Measurements from ENCODE around the gene KRTAP5-6. TPM values are rescaled to one million over a fixed set of nuclear protein-coding genes. Genes with fewer than 3 reads are reported as not detected.

Gene KRTAP5-6, protein sequence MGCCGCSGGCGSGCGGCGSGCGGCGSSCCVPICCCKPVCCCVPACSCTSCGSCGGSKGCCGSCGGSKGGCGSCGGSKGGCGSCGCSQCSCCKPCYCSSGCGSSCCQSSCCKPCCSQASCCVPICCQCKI
- not detected for total RNA-seq
- polyA plus RNA-seq: not detected
- long read RNA-seq, donor 1: 0 reads
- long read RNA-seq, donor 2: 0 reads
- long read RNA-seq, donor 3: 0 reads
- long read RNA-seq, donor 4: 0 reads
- long read RNA-seq, donor 5: 0 reads
- long read RNA-seq, donor 6: 0 reads
- long read RNA-seq, donor 7: 0 reads
- long read RNA-seq, donor 8: 0 reads
- long read RNA-seq, donor 9: 0 reads
- long read RNA-seq, donor 10: 0 reads

DNA sequence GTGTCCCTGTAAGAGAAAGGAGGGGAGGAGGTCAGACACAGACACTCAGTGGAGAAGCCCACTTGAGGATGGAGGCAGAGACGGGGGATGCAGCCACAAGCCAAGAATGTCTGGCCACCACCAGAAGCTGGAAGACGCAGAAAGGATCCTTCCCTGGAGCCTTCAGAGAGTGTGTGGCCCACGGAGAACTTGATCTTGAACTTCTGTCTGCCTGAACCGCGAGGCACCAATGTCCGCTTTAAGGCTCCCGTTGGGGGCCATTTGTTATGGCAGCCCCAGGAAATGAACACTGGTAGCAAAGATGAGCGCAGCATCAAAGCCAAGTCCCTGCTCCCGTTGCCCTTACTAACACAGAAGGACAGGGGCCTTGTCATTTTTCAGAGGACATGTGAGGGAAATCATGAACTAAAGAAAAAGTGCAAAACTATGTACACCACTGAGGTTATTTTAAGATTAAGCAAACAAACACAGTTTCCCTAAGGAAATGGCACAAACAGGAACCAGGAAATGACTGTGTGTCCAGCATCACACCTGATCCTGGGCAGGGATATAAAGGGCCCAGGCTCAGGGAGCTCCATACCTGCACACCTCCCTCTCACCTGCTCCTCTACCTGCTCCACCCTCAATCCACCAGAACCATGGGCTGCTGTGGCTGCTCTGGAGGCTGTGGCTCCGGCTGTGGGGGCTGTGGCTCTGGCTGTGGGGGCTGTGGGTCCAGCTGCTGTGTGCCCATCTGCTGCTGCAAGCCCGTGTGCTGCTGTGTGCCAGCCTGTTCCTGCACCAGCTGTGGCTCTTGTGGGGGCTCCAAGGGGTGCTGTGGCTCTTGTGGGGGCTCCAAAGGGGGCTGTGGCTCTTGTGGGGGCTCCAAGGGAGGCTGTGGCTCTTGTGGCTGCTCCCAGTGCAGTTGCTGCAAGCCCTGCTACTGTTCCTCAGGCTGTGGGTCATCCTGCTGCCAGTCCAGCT, at the start of gene KRTAP5-6:
Gene KRTAP5-6 (plus strand): TSS at position 588 of the 963 bp plus-strand sequence. CDS start 51 bp downstream, at position 639.
- Histone ChIP-seq H3K36me3 (no peaks in the 10 kb centered on the region), H3K27ac (no peak within 1 kb of the TSS), H3K9me3 (no peaks in the 10 kb centered on the region), H3K4me1 (peaks cover 12 to 16% (median 14%) of the 10 kb centered on the region in 4 donors), H3K27me3 (peaks cover 0 to 34% (median 0%) of the 10 kb centered on the region in 3 donors), H3K4me3 (no peak within 1 kb of the TSS)
- TF ChIP-seq, protein P1, sequence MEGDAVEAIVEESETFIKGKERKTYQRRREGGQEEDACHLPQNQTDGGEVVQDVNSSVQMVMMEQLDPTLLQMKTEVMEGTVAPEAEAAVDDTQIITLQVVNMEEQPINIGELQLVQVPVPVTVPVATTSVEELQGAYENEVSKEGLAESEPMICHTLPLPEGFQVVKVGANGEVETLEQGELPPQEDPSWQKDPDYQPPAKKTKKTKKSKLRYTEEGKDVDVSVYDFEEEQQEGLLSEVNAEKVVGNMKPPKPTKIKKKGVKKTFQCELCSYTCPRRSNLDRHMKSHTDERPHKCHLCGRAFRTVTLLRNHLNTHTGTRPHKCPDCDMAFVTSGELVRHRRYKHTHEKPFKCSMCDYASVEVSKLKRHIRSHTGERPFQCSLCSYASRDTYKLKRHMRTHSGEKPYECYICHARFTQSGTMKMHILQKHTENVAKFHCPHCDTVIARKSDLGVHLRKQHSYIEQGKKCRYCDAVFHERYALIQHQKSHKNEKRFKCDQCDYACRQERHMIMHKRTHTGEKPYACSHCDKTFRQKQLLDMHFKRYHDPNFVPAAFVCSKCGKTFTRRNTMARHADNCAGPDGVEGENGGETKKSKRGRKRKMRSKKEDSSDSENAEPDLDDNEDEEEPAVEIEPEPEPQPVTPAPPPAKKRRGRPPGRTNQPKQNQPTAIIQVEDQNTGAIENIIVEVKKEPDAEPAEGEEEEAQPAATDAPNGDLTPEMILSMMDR (IDR thresholded peaks at IDR 0.05): no peak
- TF ChIP-seq POLR2A (IDR thresholded peaks at IDR 0.05): no peak
- no peak for TF ChIP-seq EP300 (IDR thresholded peaks at IDR 0.05)
- TF ChIP-seq POLR2AphosphoS5 (IDR thresholded peaks at IDR 0.05): no peak
- intact Hi-C loops (cut with DNase I; ENCODE audit: low total_unique reads): no loop called here
- peak in 1 of 2 donors; percentile 15 for DNase-seq
- WGBS, 5 donors: 82 to 89% (median 85%) methylated on average over 9 to 11 of the region's 11 CpGs

DNA sequence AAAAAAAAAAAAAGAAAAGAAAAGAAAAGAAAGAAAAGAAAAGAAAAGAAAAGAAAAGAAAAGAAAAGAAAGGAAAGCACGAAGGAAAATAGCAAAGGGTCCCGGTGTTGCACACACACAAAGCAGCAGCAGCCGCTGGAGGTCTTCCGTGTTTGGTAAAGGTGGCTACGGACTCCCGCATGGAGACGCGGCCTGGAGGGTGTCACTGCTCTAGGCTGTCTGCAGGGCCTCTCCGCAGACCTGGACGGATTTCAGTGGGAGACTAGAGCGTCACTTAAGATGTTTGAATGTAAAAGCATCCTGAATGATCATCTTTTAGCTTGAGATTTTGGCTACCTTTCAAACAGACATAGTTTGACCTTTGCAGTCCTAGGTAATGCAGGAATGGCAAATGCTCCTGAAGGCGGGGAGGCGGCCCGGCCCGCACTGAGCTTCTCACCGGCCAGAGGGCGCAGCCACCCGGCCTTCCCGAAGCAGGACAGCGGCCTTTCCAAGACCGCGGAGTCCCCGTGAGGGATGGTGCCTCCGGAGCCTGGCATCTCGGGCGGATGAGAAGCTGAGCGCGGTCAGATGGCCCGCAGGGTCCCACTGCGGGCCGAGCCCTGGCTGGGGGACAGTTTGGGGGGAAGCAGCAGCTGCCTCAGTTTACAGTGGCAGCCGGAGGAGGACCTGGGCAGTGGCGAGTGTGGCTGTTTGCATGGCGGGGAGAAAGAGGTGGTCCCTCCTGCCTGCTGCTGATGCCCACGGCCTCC, 48.9 kb upstream of the KRTAP5-6 start:
- no peak overlapping the region for H3K4me3 ChIP-seq
- H3K27me3 ChIP-seq: peaks cover 0 to 19% (median 2%) of the 10 kb centered on the region in 3 donors
- H3K27ac ChIP-seq: no peak overlapping the region
- intact Hi-C loops (cut with DNase I; ENCODE audit: low total_unique reads): no loop called here
- DNase-seq: no peak
- TF ChIP-seq POLR2AphosphoS5 (IDR thresholded peaks at IDR 0.05) (no peak), EP300 (IDR thresholded peaks at IDR 0.05) (no peak), POLR2A (IDR thresholded peaks at IDR 0.05) (no peak)
- TF ChIP-seq, protein P1 (IDR thresholded peaks at IDR 0.05): no peak
- 88 to 91% (median 89%) methylated on average over 33 to 35 of the region's 35 CpGs for WGBS, 5 donors
- H3K4me1 ChIP-seq: peaks cover 3 to 4% (median 4%) of the 10 kb centered on the region in 4 donors
- H3K36me3 ChIP-seq: no peaks in the 10 kb centered on the region
- H3K9me3 ChIP-seq: no peaks in the 10 kb centered on the region

DNA sequence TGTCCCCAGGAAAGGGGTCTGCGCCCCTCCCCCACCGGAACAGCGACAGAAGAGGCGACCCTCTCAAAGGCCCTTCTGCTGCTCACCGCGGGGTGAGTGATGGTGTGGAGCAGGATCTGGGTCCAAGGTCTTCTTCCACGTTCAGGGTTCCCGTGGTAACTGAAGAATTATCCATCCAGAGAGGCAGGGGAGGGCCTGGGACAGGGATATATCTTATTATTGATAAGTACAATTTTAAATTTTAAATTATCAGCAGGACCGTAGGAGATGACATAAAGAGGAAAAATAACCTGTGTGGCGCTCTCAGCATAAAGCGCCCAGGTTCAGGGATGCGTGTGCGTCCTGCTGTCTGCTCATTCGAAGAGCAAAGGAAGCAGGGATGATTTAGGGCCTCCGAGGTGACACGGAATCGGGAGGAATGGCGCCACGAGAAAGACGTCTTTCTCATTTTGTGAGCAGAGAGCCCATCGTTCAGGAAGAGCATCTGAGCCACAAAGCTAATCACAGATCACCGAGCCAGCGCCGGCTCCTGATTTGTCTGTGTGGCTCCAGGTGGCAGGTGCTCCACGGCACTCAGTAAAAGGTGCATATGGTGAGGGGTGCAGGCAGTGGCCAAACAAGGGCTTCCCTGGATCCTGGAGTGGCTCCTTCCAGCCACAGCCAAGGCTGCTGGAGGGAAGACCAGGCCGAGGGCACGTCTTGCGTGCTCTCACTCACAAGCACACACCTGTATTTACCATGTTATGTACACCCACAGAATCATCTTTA, 48.2 kb upstream of the KRTAP5-6 start:
- Histone ChIP-seq H3K4me1 (peaks cover 3 to 4% (median 4%) of the 10 kb centered on the region in 4 donors), H3K4me3 (no peak overlapping the region), H3K9me3 (no peaks in the 10 kb centered on the region), H3K36me3 (no peaks in the 10 kb centered on the region), H3K27me3 (peaks cover 0 to 21% (median 4%) of the 10 kb centered on the region in 3 donors), H3K27ac (no peak overlapping the region)
- no peak for TF ChIP-seq EP300 (IDR thresholded peaks at IDR 0.05)
- TF ChIP-seq, protein P1 (IDR thresholded peaks at IDR 0.05): no peak
- no peak for TF ChIP-seq POLR2A (IDR thresholded peaks at IDR 0.05)
- no peak for TF ChIP-seq POLR2AphosphoS5 (IDR thresholded peaks at IDR 0.05)
- no peak for DNase-seq
- intact Hi-C loops (cut with DNase I; ENCODE audit: low total_unique reads): no loop called here
- WGBS, 5 donors: 84 to 90% (median 86%) methylated on average over 28 of the region's 28 CpGs

Data from stomach (tissue), 19 donors.